Gastroesophageal sphincter (tissue), 4 donors: ENCODE measurements around the gene SAMD4B. TPM values are rescaled to one million over a fixed set of nuclear protein-coding genes. Genes with fewer than 3 reads are reported as not detected.
"Not testable (repeated sequence)": the region's sequence is repeated elsewhere in the genome, so short reads cannot be mapped to it uniquely, and the experiment has no call there.

Experiments
- ATAC-seq: fragments of 150-250 bp; one replicate; pipeline ENCODE4 v1.9.1; 2016; ENCODE audit warnings: mild to moderate bottlenecking, moderate library complexity
- H3K27ac ChIP-seq, 4 donors: fragments of 200-600 bp; sonication (generic) in 3 of 4; 1 replicate in 3 of 4; 2 replicates in 1 of 4; pipeline ENCODE4 v1.5.1; 2016 to 2019
- H3K27me3 ChIP-seq: fragments of 200-600 bp; sonication (generic); one replicate; pipeline ENCODE4 v1.5.1; 2019
- H3K36me3 ChIP-seq, 2 donors: fragments of 200-600 bp; sonication (generic); one replicate each; pipeline ENCODE4 v1.5.1; 2019; ENCODE audit warnings: control low read depth in 1 of 2
- H3K4me1 ChIP-seq, 3 donors: fragments of 200-600 bp; sonication (generic); 1 replicate in 2 of 3; 2 replicates in 1 of 3; pipeline ENCODE4 v1.5.1; 2016 to 2019; ENCODE audit warnings: control low read depth in 2 of 3
- H3K4me3 ChIP-seq, 2 donors: fragments of 200-600 bp; sonication (generic); one replicate each; pipeline ENCODE4 v1.5.1; 2019; ENCODE audit warnings: mild to moderate bottlenecking in 1 of 2, moderate library complexity in 1 of 2
- H3K9me3 ChIP-seq, 3 donors: fragments of 200-600 bp; sonication (generic); one replicate each; pipeline ENCODE4 v1.5.1; 2017 to 2019; ENCODE audit warnings: control low read depth in 2 of 3
- CTCF ChIP-seq, 4 experiments: fragments of 200-600 bp in 2 of 4; fragments of 450-650 bp in 2 of 4; sonication (generic) in 1 of 4; IDR thresholded peaks; one replicate each; pipeline ENCODE4 v1.5.1; 2017 to 2019; ENCODE audit warnings: antibody characterized with exemption in 4 of 4, mild to moderate bottlenecking in 2 of 4, moderate library complexity in 2 of 4
- EP300 ChIP-seq: sonication (generic); formaldehyde crosslinking; IDR thresholded peaks from one replicate; pipeline ENCODE4 v1.6.1; 2017; ENCODE audit warnings: antibody characterized with exemption, mild to moderate bottlenecking
- POLR2A ChIP-seq, 2 donors: fragments of 450-650 bp; IDR thresholded peaks; one replicate each; pipeline ENCODE4 v1.6.1; 2017; ENCODE audit warnings: antibody characterized with exemption in 2 of 2, mild to moderate bottlenecking in 2 of 2, moderate library complexity in 1 of 2
- POLR2AphosphoS5 ChIP-seq: sonication (generic); formaldehyde crosslinking; IDR thresholded peaks from one replicate; pipeline ENCODE4 v1.6.1; 2017; ENCODE audit warnings: antibody characterized with exemption
- WGBS, 2 donors: methylation state at CpG; one replicate each; pipeline ENCODE4 v1.1.5; 2018; ENCODE audit warnings: low coverage in 1 of 2; 5-methylcytosine and 5-hydroxymethylcytosine counted together
- total RNA-seq, 4 donors: library from RNA; depleted of rRNA; stranded (reverse); fragments of >200 nt; gene quantifications; one replicate each; pipeline ENCODE4 v1.1.0, GENCODE V29; 2016

SAMD4B gene
- total RNA-seq, 4 donors from 2014 or later: 68.2 to 121 (median 92.8) TPM

GRCh38 chr19:39328046-39328705 is 14.0 kb upstream of the SAMD4B start:
- no peaks in the 10 kb centered on the region for H3K36me3 ChIP-seq
- no peak overlapping the region for H3K4me3 ChIP-seq
- WGBS, 2 donors: 10 to 15% methylated on average over 6 to 9 of the region's 17 CpGs
- H3K4me1 ChIP-seq: peaks cover 0 to 10% (median 0%) of the 10 kb centered on the region in 3 donors
- TF ChIP-seq POLR2AphosphoS5 (no peak), CTCF (IDR thresholded peaks at IDR 0.05) (peak in 3 of 4 experiments; percentile 91 to 95 (median 95)), POLR2A (IDR thresholded peaks at IDR 0.05) (no peak)
- no peak overlapping the region for H3K27ac ChIP-seq
- peaks cover 6% of the 10 kb centered on the region for H3K27me3 ChIP-seq
- no peaks in the 10 kb centered on the region for H3K9me3 ChIP-seq
- ATAC-seq: peak; percentile 79

GRCh38 chr19:39329948-39330347 is 12.3 kb upstream of the SAMD4B start:
- TF ChIP-seq POLR2A (IDR thresholded peaks at IDR 0.05) (no peak), EP300 (no peak), CTCF (IDR thresholded peaks at IDR 0.05) (no peak), POLR2AphosphoS5 (no peak)
- WGBS, 2 donors: 81 to 91% methylated on average over 5 to 6 of the region's 7 CpGs
- no peak for ATAC-seq

GRCh38 chr19:39332293-39332692 is 9.9 kb upstream of the SAMD4B start:
- Histone ChIP-seq H3K36me3 (no peaks in the 10 kb centered on the region), H3K27ac (no peak overlapping the region), H3K27me3 (peaks cover 6% of the 10 kb centered on the region), H3K4me1 (peaks cover 0 to 10% (median 0%) of the 10 kb centered on the region in 3 donors), H3K4me3 (no peak overlapping the region), H3K9me3 (no peaks in the 10 kb centered on the region)
- TF ChIP-seq CTCF (IDR thresholded peaks at IDR 0.05) (no peak), POLR2AphosphoS5 (no peak), POLR2A (IDR thresholded peaks at IDR 0.05) (no peak), EP300 (no peak)
- 79 to 85% methylated on average over 3 to 7 of the region's 7 CpGs for WGBS, 2 donors
- ATAC-seq: no peak

More at GRCh38 chr19:39329948-39330347, 12.3 kb upstream of the SAMD4B start:
- H3K27me3 ChIP-seq: peaks cover 6% of the 10 kb centered on the region
- H3K9me3 ChIP-seq: no peaks in the 10 kb centered on the region
- no peak overlapping the region for H3K27ac ChIP-seq
- H3K4me3 ChIP-seq: no peak overlapping the region
- peaks cover 0 to 10% (median 0%) of the 10 kb centered on the region in 3 donors for H3K4me1 ChIP-seq
- H3K36me3 ChIP-seq: no peaks in the 10 kb centered on the region

GRCh38 chr19:39332738-39333137 is 9.5 kb upstream of the SAMD4B start:
- 76% methylated on average over 5 of the region's 6 CpGs; no CpG with 5 or more reads in 1 of the 2 donors for WGBS, 2 donors
- ATAC-seq, H3K36me3 ChIP-seq, H3K4me1 ChIP-seq, H3K9me3 ChIP-seq, H3K4me3 ChIP-seq, H3K27ac ChIP-seq, H3K27me3 ChIP-seq: not testable (repeated sequence)

- Histone ChIP-seq H3K9me3 (no peaks in the 10 kb centered on the region), H3K36me3 (no peaks in the 10 kb centered on the region), H3K4me1 (peaks cover 0 to under 1% (median 0%) of the 10 kb centered on the region in 3 donors), H3K27ac (no peak overlapping the region), H3K4me3 (no peak overlapping the region), H3K27me3 (peaks cover 6% of the 10 kb centered on the region)
- no peak for ATAC-seq
- TF ChIP-seq POLR2A (IDR thresholded peaks at IDR 0.05) (no peak), EP300 (no peak), POLR2AphosphoS5 (no peak), CTCF (IDR thresholded peaks at IDR 0.05) (no peak)
- WGBS, 2 donors: 79% methylated on average over 2 to 4 of the region's 6 CpGs
Observed at GRCh38 chr19:39333507-39333906, 8.7 kb upstream of the SAMD4B start.
